Measurements from ENCODE around the gene GALNT12.

- no peak for TF ChIP-seq JUNB (IDR thresholded peaks at IDR 0.05; ENCODE audit: unreplicated experiment)
- no peak for TF ChIP-seq POLR2AphosphoS5 (IDR thresholded peaks at IDR 0.05; ENCODE audit: low read depth)
- TF ChIP-seq CTCF (conservative IDR thresholded peaks at IDR 0.05; ENCODE audit: low read depth in 2 of 2), result no peak
Measured at GRCh38 chr9:98805506-98806272, 1.8 kb upstream of the GALNT12 start.
